ENCODE data around the gene BRD3.

BRD3 gene

GRCh38 chr9:134065612-134066419 is 2.0 kb downstream of the BRD3 start:
- H3F3A ChIP-seq (ENCODE audit: insufficient read depth), result no peaks in the 10 kb centered on the region
- no peaks in the 10 kb centered on the region for H3K79me2 ChIP-seq (ENCODE audit: insufficient read depth, low read length)
- H4K20me1 ChIP-seq (ENCODE audit: low read depth, low read length), result no peaks in the 10 kb centered on the region
- H3K36me3 ChIP-seq (ENCODE audit: low read length), result no peaks in the 10 kb centered on the region
- H3K9me3 ChIP-seq (ENCODE audit: insufficient read depth, low read length), result no peaks in the 10 kb centered on the region
- H3K9ac ChIP-seq (ENCODE audit: low read length), result no peak overlapping the region
- H3K9me2 ChIP-seq (replicated peaks; ENCODE audit: insufficient read depth, low read length), result no peaks in the 10 kb centered on the region
- H3K27me3 ChIP-seq (ENCODE audit: low read length), result no peaks in the 10 kb centered on the region
- no peak overlapping the region for H2AFZ ChIP-seq (ENCODE audit: low read depth, low read length, severe bottlenecking)
- TF ChIP-seq CTCF (IDR thresholded peaks at IDR 0.05; ENCODE audit: insufficient read depth, low read length, poor library complexity, severe bottlenecking) (no peak), EZH2phosphoT487 (conservative IDR thresholded peaks at IDR 0.05; ENCODE audit: low read length) (no peak)
- no peak overlapping the region for H3K27ac ChIP-seq (ENCODE audit: low read depth, low read length)
- H3K4me2 ChIP-seq (ENCODE audit: low read depth, low read length, poor library complexity, severe bottlenecking), result no peak overlapping the region
- H3K4me3 ChIP-seq (ENCODE audit: insufficient read depth, low read length, poor library complexity, severe bottlenecking), result no peak overlapping the region

DNA sequence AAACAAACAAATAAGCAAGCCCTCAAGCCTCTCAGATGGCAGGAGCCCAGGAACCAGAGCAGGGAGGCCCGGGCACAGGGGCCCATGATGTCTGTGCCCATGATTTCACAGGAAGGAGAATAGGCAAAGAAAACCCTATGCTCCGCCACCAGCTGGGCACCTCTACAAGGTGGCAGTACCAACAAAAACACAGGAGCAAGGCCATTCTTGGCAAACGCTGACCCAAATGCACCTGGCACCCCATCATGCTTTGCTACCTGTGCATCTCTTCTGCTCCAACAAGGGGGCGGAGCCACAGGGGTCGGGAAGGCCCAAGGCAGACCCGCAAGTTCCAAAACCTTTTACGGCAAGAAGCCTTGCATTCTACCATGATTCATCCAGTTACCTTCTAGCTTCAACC is 3.1 kb downstream of the BRD3 start:
- H3F3A ChIP-seq (ENCODE audit: insufficient read depth), result no peaks in the 10 kb centered on the region
- no peak overlapping the region for H3K4me3 ChIP-seq (ENCODE audit: insufficient read depth, low read length, poor library complexity, severe bottlenecking)
- no peaks in the 10 kb centered on the region for H3K79me2 ChIP-seq (ENCODE audit: insufficient read depth, low read length)
- H3K36me3 ChIP-seq (ENCODE audit: low read length), result no peaks in the 10 kb centered on the region
- no peak overlapping the region for H3K9ac ChIP-seq (ENCODE audit: low read length)
- H3K4me2 ChIP-seq (ENCODE audit: low read depth, low read length, poor library complexity, severe bottlenecking), result no peak overlapping the region
- H4K20me1 ChIP-seq (ENCODE audit: low read depth, low read length), result no peaks in the 10 kb centered on the region
- no peaks in the 10 kb centered on the region for H3K9me2 ChIP-seq (replicated peaks; ENCODE audit: insufficient read depth, low read length)
- H2AFZ ChIP-seq (ENCODE audit: low read depth, low read length, severe bottlenecking), result no peak overlapping the region
- no peak overlapping the region for H3K27ac ChIP-seq (ENCODE audit: low read depth, low read length)
- H3K9me3 ChIP-seq (ENCODE audit: insufficient read depth, low read length), result no peaks in the 10 kb centered on the region
- H3K27me3 ChIP-seq (ENCODE audit: low read length), result no peaks in the 10 kb centered on the region
- no peak for TF ChIP-seq CTCF (IDR thresholded peaks at IDR 0.05; ENCODE audit: insufficient read depth, low read length, poor library complexity, severe bottlenecking)

DNA sequence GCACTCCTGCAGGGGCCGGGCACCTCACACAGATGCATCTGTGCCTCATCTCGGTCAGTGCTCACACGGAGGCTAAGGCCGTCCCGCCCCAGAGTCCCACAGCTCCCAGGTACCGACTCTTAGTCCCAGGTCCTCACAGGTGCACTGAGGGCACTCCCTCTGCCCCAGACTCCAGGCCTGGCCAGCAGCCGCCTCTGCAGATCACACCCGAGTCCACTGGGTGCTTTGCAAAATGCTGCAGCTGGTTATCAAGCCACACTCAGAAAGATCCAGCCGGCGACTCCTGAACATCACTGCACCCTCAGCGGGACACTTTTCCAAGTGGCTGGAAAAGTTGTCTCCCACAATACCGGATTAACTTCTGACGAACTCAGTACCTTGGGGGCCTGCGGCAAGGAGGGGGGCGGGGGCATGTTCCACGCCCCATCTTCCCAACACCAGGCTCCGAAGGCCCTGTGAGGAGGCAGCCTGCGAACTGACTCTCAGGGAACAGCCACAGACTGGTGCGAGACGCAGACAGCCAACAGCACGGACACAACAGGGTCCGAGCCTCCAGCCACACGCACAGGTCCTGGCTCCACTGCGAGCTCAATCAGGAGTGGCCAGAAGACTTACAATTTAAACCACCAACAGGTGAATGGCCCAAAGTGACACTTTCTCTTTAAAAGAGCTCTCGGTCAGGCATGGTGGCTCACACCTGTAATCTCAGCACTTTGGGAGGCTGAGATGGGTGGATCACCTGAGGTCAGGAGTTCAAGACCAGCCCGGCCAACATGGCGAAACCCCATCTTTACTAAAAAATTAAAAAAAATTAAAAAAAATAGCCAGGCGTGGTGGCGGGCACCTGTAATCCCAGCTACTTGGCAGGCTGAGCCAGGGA is 4.0 kb downstream of the BRD3 start:
- Histone ChIP-seq H3K27ac (ENCODE audit: low read depth, low read length) (no peak overlapping the region), H3K36me3 (ENCODE audit: low read length) (no peaks in the 10 kb centered on the region), H3K4me2 (ENCODE audit: low read depth, low read length, poor library complexity, severe bottlenecking) (no peak overlapping the region), H2AFZ (ENCODE audit: low read depth, low read length, severe bottlenecking) (no peak overlapping the region), H3K9me2 (replicated peaks; ENCODE audit: insufficient read depth, low read length) (no peaks in the 10 kb centered on the region), H3F3A (ENCODE audit: insufficient read depth) (no peaks in the 10 kb centered on the region), H3K9ac (ENCODE audit: low read length) (no peak overlapping the region), H3K4me3 (ENCODE audit: insufficient read depth, low read length, poor library complexity, severe bottlenecking) (no peak overlapping the region), H3K79me2 (ENCODE audit: insufficient read depth, low read length) (no peaks in the 10 kb centered on the region), H4K20me1 (ENCODE audit: low read depth, low read length) (peaks cover 2% of the 10 kb centered on the region), H3K9me3 (ENCODE audit: insufficient read depth, low read length) (no peaks in the 10 kb centered on the region), H3K27me3 (ENCODE audit: low read length) (no peaks in the 10 kb centered on the region)
- TF ChIP-seq EZH2phosphoT487 (conservative IDR thresholded peaks at IDR 0.05; ENCODE audit: low read length) (no peak), CTCF (IDR thresholded peaks at IDR 0.05; ENCODE audit: insufficient read depth, low read length, poor library complexity, severe bottlenecking) (no peak)
